DND-41 (cell line): ENCODE data around the gene CTIF.

ENCODE experiments used
- CTCF ChIP-seq: IDR thresholded peaks from 2 replicates; pipeline ENCODE4 v1.5.1; 2012; ENCODE audit warnings: borderline replicate concordance, low read length, moderate library complexity, mild to moderate bottlenecking; ENCODE audit not compliant: poor library complexity, severe bottlenecking; ENCODE audit errors: extremely low read depth
- EZH2 ChIP-seq: IDR thresholded peaks from 3 replicates; pipeline ENCODE4 v1.6.1; 2012; ENCODE audit warnings: borderline replicate concordance, low read depth, mild to moderate bottlenecking, moderate library complexity, low read length, inconsistent platforms; ENCODE audit not compliant: severe bottlenecking

- no peak for TF ChIP-seq CTCF
- no peak for TF ChIP-seq EZH2
Observed at GRCh38 chr18:48735080-48735676, 196.3 kb downstream of the CTIF start.
